GM19397 (cell line): Measurements from ENCODE around the gene EDIL3.

Source experiments
- ATAC-seq: cut with Tn5 transposase; IDR thresholded peaks from one replicate; pipeline ENCODE4 v1.9.1; 2021; ENCODE audit warnings: mild to moderate bottlenecking, moderate library complexity; ENCODE audit not compliant: unreplicated experiment

EDIL3 gene

GRCh38 chr5:84265130-84265529 lies 119.5 kb downstream of the EDIL3 start:
- ATAC-seq: no peak

DNA sequence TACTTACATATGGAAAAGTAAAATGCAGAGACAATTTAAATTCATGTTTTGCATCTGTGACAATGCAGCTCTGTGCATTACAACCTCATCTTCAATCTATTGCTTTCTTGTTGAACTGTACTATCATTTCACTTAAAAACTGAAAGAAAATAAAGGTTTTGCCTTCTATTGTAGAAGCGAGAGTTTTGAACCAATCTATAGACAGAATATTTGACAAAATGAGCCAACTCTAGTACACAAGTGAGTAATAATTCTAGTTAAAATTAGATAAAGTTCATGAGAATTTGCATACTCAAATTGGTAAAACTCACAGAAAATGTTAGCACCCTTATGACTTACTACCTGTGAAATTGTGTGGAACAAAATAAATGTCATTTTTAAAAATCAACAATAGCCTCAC lies 123.7 kb downstream of the EDIL3 start:
- no peak for ATAC-seq

DNA sequence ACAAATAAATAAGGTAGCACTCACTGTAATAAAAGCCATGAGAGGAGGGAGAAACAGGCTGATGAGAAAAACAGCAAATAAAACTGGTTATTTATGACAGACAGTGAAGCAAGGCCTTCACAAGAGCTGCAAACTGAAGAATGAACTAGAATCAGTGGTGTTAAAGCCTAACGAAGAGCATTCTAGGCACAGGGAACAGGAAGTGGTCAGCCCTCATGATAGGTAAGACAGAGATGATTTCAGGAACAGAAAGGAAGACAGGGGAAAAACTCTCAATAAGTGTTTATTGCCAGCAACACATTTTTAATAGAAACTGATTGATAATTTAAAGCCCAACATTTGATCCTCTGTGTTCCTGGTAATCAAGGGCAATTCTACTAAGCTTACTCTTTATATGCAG lies 124.5 kb downstream of the EDIL3 start:
- peak; percentile 64 for ATAC-seq

DNA sequence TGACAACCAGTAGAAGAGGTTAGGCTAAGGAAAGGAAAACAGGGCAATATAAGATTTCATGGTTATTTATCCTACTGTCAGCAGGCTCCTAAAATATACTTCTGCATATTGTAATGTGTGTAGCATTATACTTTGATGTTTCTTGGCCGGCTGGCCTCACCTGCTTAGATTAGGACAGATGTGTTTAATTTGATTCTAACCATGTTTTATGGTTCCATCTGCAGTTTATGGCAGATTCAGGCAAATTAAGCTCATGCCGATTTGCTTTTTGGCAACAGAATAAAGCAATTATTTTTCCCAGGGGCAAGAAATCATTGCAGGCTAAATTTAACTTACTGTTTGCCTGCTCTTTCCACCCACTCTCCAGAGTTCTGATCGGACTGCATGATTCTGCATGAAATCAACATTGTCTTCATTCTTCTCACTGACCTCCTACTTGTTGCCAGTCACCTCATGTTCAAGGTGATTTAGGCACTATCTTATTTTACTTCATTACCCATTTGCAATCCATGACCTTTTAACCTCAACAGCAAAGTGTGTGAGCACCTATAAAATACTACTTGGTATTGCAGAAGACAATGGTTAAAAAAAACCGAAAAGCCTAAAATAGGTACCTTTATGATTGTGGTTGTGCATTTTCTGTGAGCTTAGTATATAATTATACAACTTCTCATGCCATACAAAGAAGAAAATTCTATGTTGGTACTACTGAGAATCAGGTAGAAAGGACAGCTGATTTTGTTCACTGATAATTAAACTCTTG lies 125.2 kb downstream of the EDIL3 start:
- ATAC-seq: peak; percentile 4

GRCh38 chr5:84257061-84257460 lies 127.6 kb downstream of the EDIL3 start:
- ATAC-seq: no peak

GRCh38 chr5:84255315-84255714 lies 129.4 kb downstream of the EDIL3 start:
- no peak for ATAC-seq

GRCh38 chr5:84253946-84254345 lies 130.7 kb downstream of the EDIL3 start:
- ATAC-seq: no peak

- no peak for ATAC-seq
Measured at GRCh38 chr5:84251503-84251902, 133.2 kb downstream of the EDIL3 start.

DNA sequence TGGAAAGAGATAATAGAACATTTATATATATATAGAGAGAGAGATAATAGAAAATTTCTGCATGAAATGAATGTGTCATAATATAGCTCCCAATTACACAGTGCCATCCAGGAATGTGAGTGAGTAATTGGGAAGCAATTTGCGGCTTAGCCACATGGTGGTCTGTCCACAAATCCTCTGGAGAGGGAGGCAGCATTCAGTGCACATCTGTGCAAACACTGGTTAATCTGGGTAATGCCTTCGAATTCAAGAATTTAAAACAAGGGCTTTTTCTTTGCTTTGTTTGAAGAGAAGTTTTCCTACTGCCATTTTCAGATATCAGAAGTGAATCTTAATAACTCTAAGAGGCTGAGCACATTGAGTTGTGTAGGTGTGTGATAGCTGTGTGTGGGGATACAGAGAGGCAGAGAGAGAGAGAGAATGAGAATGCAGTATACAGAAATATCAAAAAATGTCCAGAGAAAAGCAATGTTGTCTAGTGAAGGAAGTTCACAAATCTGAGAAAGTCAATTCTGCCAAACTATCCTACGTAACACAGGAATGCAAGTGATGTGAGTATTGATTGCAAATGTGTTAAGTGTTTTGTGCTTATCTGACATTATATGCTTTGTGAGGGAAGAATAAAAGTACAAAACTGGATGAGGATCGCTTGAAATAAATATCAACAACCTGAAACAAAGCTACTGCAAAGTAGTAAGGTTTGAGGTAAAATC lies 134.6 kb downstream of the EDIL3 start:
- no peak for ATAC-seq

DNA sequence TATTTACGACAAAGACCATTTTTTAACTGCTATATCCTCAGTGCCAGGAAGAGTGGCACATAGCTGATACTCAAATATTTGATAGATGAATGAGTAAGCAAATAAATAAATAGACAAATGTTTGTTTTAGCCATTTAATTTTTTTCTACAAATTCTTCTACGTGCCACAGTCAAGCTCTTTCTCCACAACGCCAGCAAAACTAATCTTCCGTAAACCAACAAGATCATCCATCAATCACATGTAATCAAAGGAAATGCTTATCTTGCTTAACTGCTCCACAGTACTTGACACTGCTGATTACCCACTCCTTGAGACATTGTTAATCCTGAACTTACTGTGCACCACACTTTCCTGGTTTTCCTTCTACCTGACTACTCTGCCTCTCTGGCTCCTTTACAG lies 136.7 kb downstream of the EDIL3 start:
- no peak for ATAC-seq

DNA sequence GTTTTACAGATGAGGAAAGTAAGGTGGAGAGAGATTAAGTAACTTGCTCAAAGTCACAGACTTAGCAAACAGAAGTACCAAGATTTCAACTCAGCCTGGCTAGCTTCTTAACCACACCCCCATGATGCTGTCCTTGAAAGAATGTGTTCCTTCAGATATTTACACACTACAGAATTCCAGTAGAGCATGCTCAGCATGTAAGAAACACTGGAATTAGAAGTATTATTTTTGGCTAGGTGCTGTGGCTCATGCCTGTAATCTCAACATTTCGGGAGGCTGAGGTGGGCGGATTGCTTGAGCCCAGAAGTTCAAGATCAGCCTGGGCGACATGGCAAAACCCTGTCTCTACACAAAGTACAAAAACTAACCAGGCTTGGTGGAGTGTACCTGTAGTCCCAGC lies 142.4 kb downstream of the EDIL3 start:
- ATAC-seq: no peak

- ATAC-seq: no peak
Measured at GRCh38 chr5:84239494-84239893, 145.2 kb downstream of the EDIL3 start.

- no peak for ATAC-seq
Measured at GRCh38 chr5:84237126-84237525, 147.6 kb downstream of the EDIL3 start.

DNA sequence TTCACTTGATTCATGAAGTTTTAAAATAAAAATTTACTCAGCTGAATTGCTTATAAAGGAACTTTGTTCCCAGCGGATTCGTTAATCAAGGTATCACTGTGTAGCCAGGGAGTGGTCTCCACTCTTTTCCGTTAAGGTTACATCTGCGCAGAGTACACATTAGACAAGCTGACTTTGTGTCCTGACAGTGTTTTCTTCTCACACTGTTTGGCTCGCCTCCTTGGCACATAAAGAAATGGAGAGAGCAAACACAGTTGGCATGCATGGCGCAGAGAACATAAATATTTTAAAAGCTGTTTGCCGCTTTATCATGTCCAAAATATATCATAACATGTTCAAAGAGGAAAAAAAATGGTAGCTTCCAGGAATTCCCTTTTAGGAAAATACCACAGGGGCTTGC lies 153.2 kb downstream of the EDIL3 start:
- no peak for ATAC-seq

DNA sequence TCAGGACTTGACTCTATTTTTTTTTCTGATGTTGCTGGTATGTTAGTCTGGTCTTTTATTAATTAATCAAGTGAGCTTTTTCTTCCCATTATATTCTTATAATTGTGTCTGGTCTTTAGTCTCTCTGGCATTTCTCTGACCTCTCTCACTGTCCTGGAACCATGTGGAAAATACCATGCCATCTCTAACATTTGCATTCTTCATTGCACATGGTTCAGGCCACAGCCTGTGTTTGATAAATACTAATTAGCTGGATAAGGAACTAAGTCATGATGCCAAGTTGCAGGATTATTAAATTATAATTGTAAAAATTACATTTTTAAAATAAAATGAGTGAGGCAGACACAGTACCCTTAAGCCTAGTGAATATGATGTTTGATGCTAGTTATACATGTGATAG lies 155.6 kb downstream of the EDIL3 start:
- ATAC-seq: no peak

DNA sequence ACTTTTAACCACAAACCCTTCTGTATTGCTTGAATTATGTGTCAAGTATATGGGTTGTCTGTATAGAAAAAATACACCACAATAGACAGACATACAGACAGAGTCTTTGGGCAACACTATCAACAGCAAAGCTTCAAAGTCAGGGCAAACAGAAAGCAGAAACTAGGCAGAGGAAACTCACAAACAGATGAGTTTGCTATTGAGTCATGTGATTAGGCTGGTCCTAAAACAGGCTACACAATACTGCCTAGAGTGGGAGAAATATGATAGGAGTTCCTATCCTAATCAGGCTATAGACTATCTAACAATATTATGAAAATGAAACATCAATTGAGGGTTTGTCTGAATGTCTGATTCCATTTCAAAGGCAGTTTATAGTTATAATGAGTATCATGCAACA lies 156.4 kb downstream of the EDIL3 start:
- no peak for ATAC-seq

- no peak for ATAC-seq
Measured at GRCh38 chr5:84227236-84227635, 157.4 kb downstream of the EDIL3 start.

- no peak for ATAC-seq
Measured at GRCh38 chr5:84218546-84218945, 166.1 kb downstream of the EDIL3 start.

DNA sequence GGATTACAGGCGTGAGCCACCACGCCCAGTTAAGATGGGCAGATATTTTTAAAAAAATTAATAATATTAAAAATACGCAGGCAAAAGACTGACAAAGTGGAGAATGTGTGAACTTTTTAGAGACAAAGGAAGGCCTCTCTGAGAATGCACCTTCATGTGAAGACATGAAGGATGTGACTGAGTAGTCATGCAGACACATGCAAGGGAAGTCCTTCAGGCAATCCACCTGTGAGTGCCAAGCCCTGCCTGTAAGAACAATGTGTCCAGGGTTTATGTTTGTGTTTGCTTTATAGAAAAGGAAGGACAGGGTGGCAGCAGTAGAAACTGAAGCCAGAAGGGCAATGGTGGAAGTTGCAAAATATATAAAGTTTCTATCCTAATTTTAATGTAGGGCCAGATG lies 169.2 kb downstream of the EDIL3 start:
- ATAC-seq: no peak

DNA sequence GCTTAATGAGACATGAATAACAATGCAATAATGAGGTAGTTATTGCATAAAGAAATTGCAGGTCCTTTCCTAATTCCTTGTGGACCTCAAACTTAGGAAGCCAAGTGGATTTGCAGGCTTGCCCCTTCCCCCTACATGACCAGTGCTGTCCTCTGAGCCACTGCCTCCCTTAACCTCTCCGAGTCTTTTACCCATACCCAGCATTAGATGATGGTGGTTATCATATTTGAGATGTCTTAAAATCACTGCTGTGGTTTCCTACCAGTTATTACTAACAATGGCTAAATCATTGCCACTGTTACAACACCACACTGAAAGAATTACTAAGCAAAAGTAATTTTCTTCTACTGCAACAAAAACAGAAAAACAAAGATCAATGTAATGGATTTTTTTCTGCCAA lies 170.8 kb downstream of the EDIL3 start:
- no peak for ATAC-seq

GRCh38 chr5:84213212-84213611 lies 171.5 kb downstream of the EDIL3 start:
- no peak for ATAC-seq

- ATAC-seq: no peak
Measured at GRCh38 chr5:84204772-84205171, 179.9 kb downstream of the EDIL3 start.

- no peak for ATAC-seq
Measured at GRCh38 chr5:84202136-84202535, 182.5 kb downstream of the EDIL3 start.
